ENCODE results near the gene TM4SF20.

Gene TM4SF20

DNA sequence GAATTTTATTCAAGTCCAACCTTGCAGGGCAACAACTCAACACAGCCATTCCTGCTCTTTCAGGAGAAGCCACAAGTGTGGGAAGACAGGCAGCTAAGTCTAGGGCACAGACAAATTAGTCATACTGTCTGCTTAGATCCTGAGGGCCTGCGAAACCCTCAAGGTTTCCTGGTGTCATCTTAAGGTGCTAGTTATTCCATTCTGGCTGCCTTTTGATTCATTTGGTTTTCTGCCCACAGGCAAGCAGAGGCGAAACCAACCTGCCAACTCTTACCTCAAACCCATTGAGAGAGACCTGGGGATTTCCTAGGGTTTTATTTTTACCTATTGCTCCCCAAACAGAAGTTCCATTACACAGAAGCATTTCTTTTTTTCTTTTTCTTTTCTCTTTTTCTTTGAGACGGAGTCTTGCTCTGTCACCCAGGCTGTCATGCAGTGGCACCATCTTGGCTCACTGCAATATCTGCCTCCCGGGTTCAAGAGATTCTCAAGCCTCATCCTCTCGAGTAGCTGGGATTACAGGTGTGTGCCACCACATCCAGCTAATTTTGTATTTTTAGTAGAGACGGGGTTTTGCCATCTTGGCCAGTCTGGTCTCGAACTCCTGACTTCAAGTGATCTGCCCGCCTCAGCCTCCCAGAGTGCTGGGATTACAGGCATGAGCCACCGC, 32.3 kb upstream of the TM4SF20 start:
- no peaks in the 10 kb centered on the region for H3K36me3 ChIP-seq (ENCODE audit: insufficient read depth, low read length)
- no peak overlapping the region for H3K9ac ChIP-seq (ENCODE audit: low read length)
- no peak overlapping the region for H3K27ac ChIP-seq (ENCODE audit: low read depth, low read length)
- H3K4me1 ChIP-seq (ENCODE audit: insufficient read depth, low read length) = peaks cover 10% of the 10 kb centered on the region
- no peaks in the 10 kb centered on the region for H3K27me3 ChIP-seq (ENCODE audit: control insufficient read depth in 1 of 2, insufficient read depth in 2 of 2, low read length in 2 of 2)
- H3K4me3 ChIP-seq (ENCODE audit: low read depth in 1 of 2, low read length in 2 of 2) = no peak overlapping the region
- no peaks in the 10 kb centered on the region for H3K9me3 ChIP-seq (ENCODE audit: low read length)

DNA sequence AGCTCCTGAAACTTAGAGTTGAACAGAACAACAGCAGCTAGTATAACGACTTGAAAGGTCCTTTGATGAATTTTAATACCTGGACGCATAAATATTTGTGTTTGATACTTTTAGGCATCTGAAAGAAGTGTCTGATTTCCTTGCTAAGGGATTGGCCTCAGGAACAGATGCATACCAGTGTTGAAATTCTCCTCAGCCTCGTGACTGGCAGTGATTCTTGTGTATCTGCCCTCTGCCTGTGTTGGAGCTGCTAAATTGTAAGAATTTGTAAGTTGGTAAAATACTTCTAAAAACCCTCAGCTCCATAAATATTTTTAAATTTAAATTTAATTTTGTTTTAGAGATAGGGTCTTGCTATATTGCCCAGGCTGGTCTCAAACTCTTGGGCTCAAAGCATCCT, 31.1 kb upstream of the TM4SF20 start:
- H3K9ac ChIP-seq (ENCODE audit: low read length) = no peak overlapping the region
- H3K27me3 ChIP-seq (ENCODE audit: control insufficient read depth in 1 of 2, insufficient read depth in 2 of 2, low read length in 2 of 2) = no peaks in the 10 kb centered on the region
- peaks cover 18% of the 10 kb centered on the region for H3K4me1 ChIP-seq (ENCODE audit: insufficient read depth, low read length)
- no peaks in the 10 kb centered on the region for H3K9me3 ChIP-seq (ENCODE audit: low read length)
- H3K27ac ChIP-seq (ENCODE audit: low read depth, low read length) = no peak overlapping the region
- no peaks in the 10 kb centered on the region for H3K36me3 ChIP-seq (ENCODE audit: insufficient read depth, low read length)
- H3K4me3 ChIP-seq (ENCODE audit: low read depth in 1 of 2, low read length in 2 of 2) = no peak overlapping the region

DNA sequence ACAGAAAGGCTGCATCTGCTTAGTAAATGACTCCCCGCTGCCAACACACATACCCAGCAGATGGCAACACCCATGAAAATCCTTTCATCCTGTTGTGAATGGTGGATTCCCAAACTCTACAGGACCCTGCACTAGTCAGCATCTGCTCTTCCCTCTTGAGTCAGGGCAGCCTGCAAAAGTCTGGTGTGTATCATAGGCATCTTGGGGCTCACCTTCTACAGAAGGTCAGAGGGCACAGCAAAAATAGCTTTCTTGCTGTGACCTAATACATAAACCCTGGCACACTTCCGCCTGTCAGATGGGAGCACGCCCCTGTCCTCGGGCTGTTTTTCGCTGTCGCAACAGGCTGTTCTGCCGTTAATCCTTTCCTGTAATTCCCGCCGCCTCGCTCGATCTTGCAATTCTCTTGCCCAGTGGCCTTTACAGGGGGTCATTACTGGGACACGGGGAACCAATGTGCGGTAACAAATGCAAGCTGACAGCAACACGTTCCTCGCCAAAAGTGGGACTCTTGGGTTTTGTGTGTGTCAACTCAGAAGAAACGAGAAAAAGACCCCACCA, 28.6 kb upstream of the TM4SF20 start:
- H3K4me1 ChIP-seq (ENCODE audit: insufficient read depth, low read length) = peaks cover 14% of the 10 kb centered on the region
- H3K27ac ChIP-seq (ENCODE audit: low read depth, low read length) = no peak overlapping the region
- no peak overlapping the region for H3K4me3 ChIP-seq (ENCODE audit: low read depth in 1 of 2, low read length in 2 of 2)
- no peaks in the 10 kb centered on the region for H3K36me3 ChIP-seq (ENCODE audit: insufficient read depth, low read length)
- no peaks in the 10 kb centered on the region for H3K9me3 ChIP-seq (ENCODE audit: low read length)
- no peaks in the 10 kb centered on the region for H3K27me3 ChIP-seq (ENCODE audit: control insufficient read depth in 1 of 2, insufficient read depth in 2 of 2, low read length in 2 of 2)
- H3K9ac ChIP-seq (ENCODE audit: low read length) = no peak overlapping the region

DNA sequence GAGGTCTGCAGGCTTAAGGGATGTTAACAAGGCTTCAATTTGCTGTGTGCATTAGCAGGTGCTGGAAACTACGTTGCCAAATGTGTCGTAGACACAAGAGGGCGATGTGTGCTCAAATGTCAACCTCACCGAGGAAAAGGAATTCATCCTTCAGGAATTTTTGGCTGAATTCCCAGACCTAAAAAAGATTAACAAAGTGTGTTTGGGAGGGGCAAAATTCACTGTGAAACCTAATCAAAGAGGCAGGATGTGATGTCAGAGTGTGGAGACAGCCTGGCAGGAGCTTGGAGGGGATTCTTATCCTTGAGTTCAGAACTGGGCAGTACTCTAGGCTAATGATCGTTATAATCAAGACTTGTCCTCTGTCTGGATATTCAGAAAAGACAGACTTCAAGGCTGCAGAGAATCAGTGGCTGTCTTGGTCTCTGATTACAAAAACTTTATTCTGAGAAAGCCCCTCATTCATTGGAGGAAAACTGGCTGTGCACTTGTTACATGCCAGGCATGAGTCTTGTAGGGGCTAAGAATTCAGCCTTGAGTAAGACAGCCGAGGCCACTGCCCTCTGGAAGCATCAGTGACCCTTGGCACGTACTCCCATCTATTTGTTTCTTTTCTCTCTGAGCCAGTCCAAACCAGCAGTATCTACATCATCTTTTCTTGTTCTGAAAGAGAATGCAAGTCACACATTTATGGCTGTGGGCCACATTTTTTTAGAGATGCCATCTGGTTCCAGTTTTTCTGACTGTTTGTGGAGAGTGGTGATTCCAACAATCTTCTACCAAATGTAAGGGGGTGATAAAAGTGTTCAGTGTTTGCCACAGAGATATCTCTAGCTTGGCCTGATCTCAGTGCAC, 27.3 kb upstream of the TM4SF20 start:
- Histone ChIP-seq H3K4me3 (ENCODE audit: low read depth in 1 of 2, low read length in 2 of 2) (no peak overlapping the region), H3K4me1 (ENCODE audit: insufficient read depth, low read length) (peaks cover 14% of the 10 kb centered on the region), H3K27me3 (ENCODE audit: control insufficient read depth in 1 of 2, insufficient read depth in 2 of 2, low read length in 2 of 2) (no peaks in the 10 kb centered on the region), H3K9me3 (ENCODE audit: low read length) (no peaks in the 10 kb centered on the region), H3K36me3 (ENCODE audit: insufficient read depth, low read length) (no peaks in the 10 kb centered on the region), H3K27ac (ENCODE audit: low read depth, low read length) (no peak overlapping the region), H3K9ac (ENCODE audit: low read length) (no peak overlapping the region)

DNA sequence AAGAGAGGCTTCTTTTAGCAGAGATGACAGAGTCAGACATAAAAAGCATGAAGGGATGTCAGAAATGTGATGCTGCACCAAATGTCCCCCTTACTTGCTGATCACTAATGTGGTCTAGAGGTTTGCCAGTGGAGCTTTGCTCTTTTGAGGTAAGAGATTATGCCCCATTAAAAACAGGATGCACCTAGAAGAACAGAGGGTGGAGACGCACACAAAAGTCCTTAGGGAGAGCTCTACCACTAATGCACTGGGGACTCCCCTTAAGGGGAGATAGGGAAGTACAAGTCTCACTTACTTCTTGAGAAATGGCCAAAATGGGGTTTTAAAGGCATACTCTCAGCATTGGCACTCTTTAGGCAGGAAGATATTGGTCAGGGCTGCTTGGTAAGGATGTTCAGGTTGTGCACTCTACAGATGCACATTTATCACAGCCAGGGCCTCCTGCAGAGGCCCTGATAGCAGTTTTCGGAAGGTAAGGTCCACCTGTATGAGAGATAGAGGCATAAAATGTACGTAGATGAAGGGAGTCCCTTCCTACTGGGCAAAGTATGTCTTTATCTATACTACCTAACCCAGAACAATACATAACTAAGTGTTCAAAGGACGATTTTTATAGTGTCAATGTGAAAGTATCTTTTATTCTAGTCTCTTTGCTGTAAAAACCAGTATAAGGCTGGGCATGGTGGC, 25.6 kb upstream of the TM4SF20 start:
- Histone ChIP-seq H3K4me1 (ENCODE audit: insufficient read depth, low read length) (peaks cover 14% of the 10 kb centered on the region), H3K4me3 (ENCODE audit: low read depth in 1 of 2, low read length in 2 of 2) (no peak overlapping the region), H3K9ac (ENCODE audit: low read length) (no peak overlapping the region), H3K27me3 (ENCODE audit: control insufficient read depth in 1 of 2, insufficient read depth in 2 of 2, low read length in 2 of 2) (no peaks in the 10 kb centered on the region), H3K9me3 (ENCODE audit: low read length) (no peaks in the 10 kb centered on the region), H3K27ac (ENCODE audit: low read depth, low read length) (no peak overlapping the region), H3K36me3 (ENCODE audit: insufficient read depth, low read length) (no peaks in the 10 kb centered on the region)

GRCh38 chr2:227402959-227403358, 23.9 kb upstream of the TM4SF20 start:
- Histone ChIP-seq H3K9me3 (ENCODE audit: low read length) (no peaks in the 10 kb centered on the region), H3K9ac (ENCODE audit: low read length) (no peak overlapping the region), H3K27me3 (ENCODE audit: control insufficient read depth in 1 of 2, insufficient read depth in 2 of 2, low read length in 2 of 2) (no peaks in the 10 kb centered on the region), H3K4me3 (ENCODE audit: low read depth in 1 of 2, low read length in 2 of 2) (no peak overlapping the region), H3K27ac (ENCODE audit: low read depth, low read length) (no peak overlapping the region), H3K4me1 (ENCODE audit: insufficient read depth, low read length) (peaks cover 14% of the 10 kb centered on the region), H3K36me3 (ENCODE audit: insufficient read depth, low read length) (no peaks in the 10 kb centered on the region)

GRCh38 chr2:227402321-227402720, 23.2 kb upstream of the TM4SF20 start:
- Histone ChIP-seq H3K4me1 (ENCODE audit: insufficient read depth, low read length) (peaks cover 14% of the 10 kb centered on the region), H3K27me3 (ENCODE audit: control insufficient read depth in 1 of 2, insufficient read depth in 2 of 2, low read length in 2 of 2) (no peaks in the 10 kb centered on the region), H3K9me3 (ENCODE audit: low read length) (no peaks in the 10 kb centered on the region), H3K4me3 (ENCODE audit: low read depth in 1 of 2, low read length in 2 of 2) (no peak overlapping the region), H3K36me3 (ENCODE audit: insufficient read depth, low read length) (no peaks in the 10 kb centered on the region), H3K9ac (ENCODE audit: low read length) (no peak overlapping the region), H3K27ac (ENCODE audit: low read depth, low read length) (no peak overlapping the region)

- H3K27ac ChIP-seq (ENCODE audit: low read depth, low read length) = no peak overlapping the region
Measured at GRCh38 chr2:227401550-227401949, 22.4 kb upstream of the TM4SF20 start.

DNA sequence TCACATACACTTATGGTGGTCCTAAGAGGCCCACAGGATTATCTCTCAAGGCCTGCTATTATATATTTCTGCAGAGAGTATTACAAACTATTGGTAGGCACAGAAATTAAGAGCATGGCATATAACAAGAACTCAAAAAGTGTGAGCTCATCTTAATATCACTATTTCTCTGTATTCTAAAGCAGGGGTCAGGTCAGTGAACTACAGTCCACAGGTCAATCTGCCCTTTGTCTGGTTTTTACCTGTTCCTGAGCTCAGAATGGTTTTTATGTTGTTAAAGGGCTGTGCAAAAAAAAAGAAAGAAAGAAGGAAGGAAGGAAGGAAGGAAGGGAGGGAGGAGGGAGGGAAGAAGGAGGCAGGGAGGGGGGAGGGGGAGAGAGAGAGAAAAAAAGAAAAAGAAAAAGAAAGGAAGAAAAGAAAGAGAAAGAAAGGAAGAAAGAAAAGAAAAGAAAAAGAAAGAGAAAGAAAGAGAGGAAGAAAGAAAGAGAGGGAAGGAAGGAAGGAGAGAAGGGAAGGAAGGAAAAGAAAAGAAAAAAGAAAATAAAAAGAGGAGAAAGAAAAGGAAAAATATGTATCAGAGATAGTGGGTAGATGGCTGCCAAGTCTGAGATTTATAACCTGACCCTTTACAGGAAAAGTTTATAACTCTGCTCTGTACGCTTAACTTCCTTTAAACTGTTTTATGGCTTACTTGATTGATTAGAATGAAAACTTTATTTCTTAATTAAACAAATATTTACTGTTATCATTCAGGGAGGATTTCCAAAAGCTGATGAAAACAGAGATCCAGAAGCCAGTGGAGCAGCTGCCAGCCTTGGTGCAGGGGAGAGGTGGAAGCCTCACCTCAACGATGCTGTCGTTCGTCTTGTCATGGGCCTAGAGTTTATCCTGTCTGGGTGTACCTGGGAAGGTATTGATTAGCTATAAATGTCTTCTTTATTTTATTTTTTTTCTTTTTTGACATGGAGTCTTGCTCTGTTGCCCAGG, 19.9 kb upstream of the TM4SF20 start:
- Histone ChIP-seq H3K9me3 (ENCODE audit: low read length) (no peaks in the 10 kb centered on the region), H3K27ac (ENCODE audit: low read depth, low read length) (no peak overlapping the region), H3K36me3 (ENCODE audit: insufficient read depth, low read length) (no peaks in the 10 kb centered on the region), H3K9ac (ENCODE audit: low read length) (no peak overlapping the region), H3K4me3 (ENCODE audit: low read depth in 1 of 2, low read length in 2 of 2) (no peak overlapping the region), H3K27me3 (ENCODE audit: control insufficient read depth in 1 of 2, insufficient read depth in 2 of 2, low read length in 2 of 2) (no peaks in the 10 kb centered on the region), H3K4me1 (ENCODE audit: insufficient read depth, low read length) (no peaks in the 10 kb centered on the region)

More at GRCh38 chr2:227401550-227401949, 22.4 kb upstream of the TM4SF20 start:
- no peak overlapping the region for H3K4me3 ChIP-seq (ENCODE audit: low read depth in 1 of 2, low read length in 2 of 2)
- H3K9ac ChIP-seq (ENCODE audit: low read length) = no peak overlapping the region
- no peaks in the 10 kb centered on the region for H3K36me3 ChIP-seq (ENCODE audit: insufficient read depth, low read length)
- peaks cover 8% of the 10 kb centered on the region for H3K4me1 ChIP-seq (ENCODE audit: insufficient read depth, low read length)
- no peaks in the 10 kb centered on the region for H3K9me3 ChIP-seq (ENCODE audit: low read length)
- no peaks in the 10 kb centered on the region for H3K27me3 ChIP-seq (ENCODE audit: control insufficient read depth in 1 of 2, insufficient read depth in 2 of 2, low read length in 2 of 2)

GRCh38 chr2:227397562-227397961, 18.5 kb upstream of the TM4SF20 start:
- Histone ChIP-seq H3K27me3 (ENCODE audit: control insufficient read depth in 1 of 2, insufficient read depth in 2 of 2, low read length in 2 of 2) (no peaks in the 10 kb centered on the region), H3K36me3 (ENCODE audit: insufficient read depth, low read length) (no peaks in the 10 kb centered on the region), H3K4me1 (ENCODE audit: insufficient read depth, low read length) (no peaks in the 10 kb centered on the region), H3K27ac (ENCODE audit: low read depth, low read length) (no peak overlapping the region), H3K9me3 (ENCODE audit: low read length) (no peaks in the 10 kb centered on the region), H3K4me3 (ENCODE audit: low read depth in 1 of 2, low read length in 2 of 2) (no peak overlapping the region), H3K9ac (ENCODE audit: low read length) (no peak overlapping the region)

Data from muscle layer of colon (tissue), 2 donors.